Lung microvascular endothelial cell (primary cell): Measurements from ENCODE around the gene CXCR4. TPM values are rescaled to one million over a fixed set of nuclear protein-coding genes. Genes with fewer than 3 reads are reported as not detected.
"Not testable (repeated sequence)": the region's sequence is repeated elsewhere in the genome, so short reads cannot be mapped to it uniquely, and the experiment has no call there.

Experiments used
- DNase-seq, 2 donors: peaks; one replicate each; pipeline versions ENCODE4 v3.0.0 to v3.0.0-alpha.2; 2010; ENCODE audit warnings: low read depth in 2 of 2
- total RNA-seq: library from RNA; depleted of rRNA; stranded (reverse); fragments of >200 nt; gene quantifications from 2 replicates; pipeline ENCODE4 v1.2.1, GENCODE V29; 2014

Gene CXCR4
- total RNA-seq, 1 donor from 2014 or later = 2.2 TPM

DNA sequence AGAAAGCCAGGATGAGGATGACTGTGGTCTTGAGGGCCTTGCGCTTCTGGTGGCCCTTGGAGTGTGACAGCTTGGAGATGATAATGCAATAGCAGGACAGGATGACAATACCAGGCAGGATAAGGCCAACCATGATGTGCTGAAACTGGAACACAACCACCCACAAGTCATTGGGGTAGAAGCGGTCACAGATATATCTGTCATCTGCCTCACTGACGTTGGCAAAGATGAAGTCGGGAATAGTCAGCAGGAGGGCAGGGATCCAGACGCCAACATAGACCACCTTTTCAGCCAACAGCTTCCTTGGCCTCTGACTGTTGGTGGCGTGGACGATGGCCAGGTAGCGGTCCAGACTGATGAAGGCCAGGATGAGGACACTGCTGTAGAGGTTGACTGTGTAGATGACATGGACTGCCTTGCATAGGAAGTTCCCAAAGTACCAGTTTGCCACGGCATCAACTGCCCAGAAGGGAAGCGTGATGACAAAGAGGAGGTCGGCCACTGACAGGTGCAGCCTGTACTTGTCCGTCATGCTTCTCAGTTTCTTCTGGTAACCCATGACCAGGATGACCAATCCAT lies 2.7 kb downstream of the CXCR4 start:
- peak in 1 of 2 donors; percentile 27 for DNase-seq

- DNase-seq = no peak
Measured at GRCh38 chr2:136114382-136114781, 3.6 kb downstream of the CXCR4 start.

DNA sequence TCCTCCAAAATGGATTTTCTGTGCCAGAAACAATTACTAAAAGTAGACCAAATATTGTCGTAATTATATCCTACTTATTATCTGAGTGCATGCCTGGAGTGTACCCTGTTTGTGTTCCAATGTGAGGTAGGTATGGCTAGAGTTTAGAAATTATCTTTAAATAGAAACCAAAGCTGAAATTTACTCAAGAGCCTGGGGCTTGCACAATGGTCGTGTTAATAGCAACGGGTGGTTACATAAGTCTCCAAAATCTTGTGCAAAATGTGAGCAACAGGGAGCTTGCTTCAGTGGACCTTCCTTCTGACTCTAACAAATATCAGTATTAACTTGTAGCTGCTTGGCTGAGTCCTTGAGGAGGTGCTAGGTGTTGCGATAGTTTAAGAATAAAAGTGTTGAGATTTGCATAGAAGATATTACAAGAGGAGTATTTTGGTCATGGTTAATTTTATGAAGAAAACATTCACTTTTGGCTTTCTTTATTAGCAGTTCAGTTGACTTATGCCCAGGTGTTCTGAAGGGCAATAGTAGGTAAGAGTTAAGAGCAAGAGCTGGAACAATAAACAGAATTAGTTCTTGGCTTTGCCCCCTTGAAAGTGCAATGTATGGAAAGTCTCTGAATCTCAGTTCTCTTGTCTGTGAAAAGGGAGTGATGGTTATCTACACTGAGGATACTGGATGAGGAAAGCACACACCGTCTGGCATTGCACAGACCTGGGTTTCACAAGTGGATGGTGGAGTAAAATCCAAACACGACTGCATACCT lies 4.6 kb downstream of the CXCR4 start:
- DNase-seq = peak in 1 of 2 donors; percentile 35

DNA sequence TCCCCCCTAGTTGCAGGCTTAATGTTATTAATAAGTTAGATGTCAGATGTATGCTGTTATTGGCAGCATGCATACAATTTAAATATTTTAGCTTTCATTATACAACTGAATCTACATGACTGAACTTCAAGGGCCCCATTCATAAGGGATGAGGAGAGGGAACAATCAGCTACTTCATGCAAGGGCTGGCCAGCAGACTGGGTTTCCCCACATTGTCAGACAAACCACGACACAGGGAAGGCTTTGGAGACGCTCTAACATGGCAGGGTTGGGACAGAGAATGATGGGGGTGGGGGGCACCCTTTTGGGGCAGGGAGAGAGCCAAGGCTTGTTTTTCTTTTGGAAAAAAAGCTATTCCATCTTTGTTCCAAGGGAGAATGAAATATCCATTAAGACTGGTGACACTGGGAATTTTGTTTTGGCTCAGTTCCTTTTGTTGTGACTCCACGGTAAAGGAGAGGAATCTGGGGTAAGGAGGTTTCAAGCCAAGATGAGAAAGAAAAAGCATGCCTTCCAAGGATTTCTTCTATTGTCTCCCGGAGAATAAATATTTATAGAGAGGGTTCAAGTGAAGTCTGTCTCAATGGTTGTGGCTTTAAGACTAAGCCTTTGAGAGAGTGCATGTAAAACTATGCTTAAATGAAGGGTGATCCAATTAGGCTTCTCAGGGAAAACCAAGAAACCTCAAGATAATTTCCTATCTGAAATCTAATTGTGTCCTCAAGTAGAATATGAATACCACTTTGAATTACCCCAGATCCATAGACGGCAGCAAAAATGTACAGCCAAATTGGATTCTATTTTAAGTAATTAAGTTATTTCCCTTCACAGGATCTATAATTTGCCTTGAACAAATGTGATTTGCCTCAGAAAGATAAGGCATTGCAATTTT lies 5.4 kb downstream of the CXCR4 start:
- peak in 1 of 2 donors; percentile 27 for DNase-seq

GRCh38 chr2:136111711-136112110 lies 6.2 kb downstream of the CXCR4 start:
- DNase-seq = no peak

DNA sequence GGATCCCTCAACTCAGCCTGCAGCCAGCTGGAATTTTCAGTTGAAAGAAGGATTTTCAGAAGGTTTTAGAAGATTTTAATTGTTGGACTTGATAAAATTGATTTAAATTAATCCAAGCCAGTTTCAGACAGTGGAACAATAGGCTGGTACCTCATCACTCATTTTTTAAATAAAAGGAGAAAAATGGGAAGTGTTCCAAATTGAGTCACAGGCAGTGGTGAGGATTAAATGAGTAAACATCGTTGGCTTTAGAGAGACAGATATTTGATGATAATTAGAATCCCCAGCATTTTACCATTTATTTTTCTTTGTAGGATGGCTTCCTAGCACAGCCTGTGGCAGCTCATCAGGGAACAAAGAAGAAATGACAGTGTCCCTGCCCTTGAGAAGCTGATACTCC lies 7.4 kb downstream of the CXCR4 start:
- DNase-seq = peak in 1 of 2 donors; percentile 32

- DNase-seq = no peak
Measured at GRCh38 chr2:136108463-136108862, 9.5 kb downstream of the CXCR4 start.

- no peak for DNase-seq
Measured at GRCh38 chr2:136107051-136108033, 10.6 kb downstream of the CXCR4 start.

DNA sequence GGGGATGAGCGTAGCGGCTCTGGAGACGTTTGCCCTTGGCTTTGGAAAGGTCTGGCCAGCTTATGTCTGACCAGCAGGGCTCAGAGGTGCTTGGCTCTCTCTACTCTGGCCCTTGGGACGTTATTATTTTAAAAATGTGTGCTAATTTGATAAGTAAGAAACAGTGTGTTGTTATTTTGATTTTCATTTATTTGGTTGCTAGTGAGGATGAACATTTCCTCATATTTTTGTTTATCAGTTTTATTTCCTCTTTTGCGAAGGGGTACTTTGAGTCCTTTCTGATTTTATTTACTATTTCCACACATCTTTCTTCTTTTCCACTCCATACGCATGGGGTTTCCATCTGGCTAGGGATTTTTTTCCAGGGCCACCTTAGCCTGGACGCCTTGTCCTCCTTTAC lies 11.4 kb downstream of the CXCR4 start:
- no peak for DNase-seq

GRCh38 chr2:136104977-136105376 lies 13.0 kb downstream of the CXCR4 start:
- no peak for DNase-seq

DNA sequence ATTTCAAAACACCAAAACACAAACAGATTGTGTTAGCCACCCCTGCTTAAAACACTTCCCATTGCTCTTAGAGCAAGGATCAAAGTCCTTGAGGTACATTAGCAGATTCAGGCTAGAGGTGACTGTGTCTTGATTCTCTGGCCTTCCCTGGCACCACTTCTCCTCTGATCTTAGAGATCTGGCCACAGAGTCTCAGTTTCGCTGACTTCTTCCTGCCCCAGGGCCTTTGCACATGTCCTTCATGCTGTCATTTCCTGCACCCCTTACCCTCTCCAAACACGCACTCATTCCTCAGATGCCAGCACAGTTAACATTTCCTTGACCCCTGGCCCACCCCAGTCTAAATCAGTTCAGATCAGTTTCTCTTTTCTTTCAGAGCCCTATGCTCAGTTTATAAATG lies 16.9 kb downstream of the CXCR4 start:
- no peak for DNase-seq

DNA sequence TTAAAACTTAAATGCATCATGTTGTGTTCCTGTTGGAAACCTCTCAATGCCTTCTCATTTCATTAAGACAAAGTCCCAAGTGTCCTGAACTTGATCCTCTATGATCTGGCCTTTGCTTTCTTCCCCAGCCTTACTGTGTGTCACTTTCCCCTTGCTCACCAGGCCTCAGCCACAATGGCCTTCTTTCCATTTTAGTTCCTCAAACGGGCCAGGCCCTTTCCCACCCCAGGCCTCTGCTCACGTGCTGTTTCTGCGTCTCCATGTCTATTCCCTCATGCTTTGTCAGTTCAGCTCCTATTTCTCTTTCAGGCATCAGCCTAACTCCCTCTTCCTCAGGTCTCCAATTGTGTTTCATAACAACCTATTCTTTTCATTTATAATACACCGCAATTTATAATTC lies 19.5 kb downstream of the CXCR4 start:
- no peak for DNase-seq

DNA sequence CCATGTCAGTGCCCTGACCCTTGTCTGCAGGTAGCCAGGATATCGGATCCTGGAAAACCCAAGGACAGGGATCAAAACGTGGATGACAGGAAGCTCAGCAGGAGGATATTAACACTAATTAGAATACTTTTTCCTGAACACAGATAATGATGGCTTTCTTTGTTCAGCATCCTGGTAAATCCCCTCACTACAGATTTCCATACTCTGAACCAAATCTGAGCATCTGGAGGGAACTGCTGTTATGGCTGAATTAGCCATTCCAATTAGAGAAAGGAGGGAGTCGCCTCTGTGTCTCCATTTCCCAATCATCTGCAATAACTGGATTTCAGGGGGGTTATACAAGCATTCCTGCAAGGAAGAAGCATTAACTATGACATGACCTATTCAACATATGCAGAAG lies 24.4 kb downstream of the CXCR4 start:
- no peak for DNase-seq

DNA sequence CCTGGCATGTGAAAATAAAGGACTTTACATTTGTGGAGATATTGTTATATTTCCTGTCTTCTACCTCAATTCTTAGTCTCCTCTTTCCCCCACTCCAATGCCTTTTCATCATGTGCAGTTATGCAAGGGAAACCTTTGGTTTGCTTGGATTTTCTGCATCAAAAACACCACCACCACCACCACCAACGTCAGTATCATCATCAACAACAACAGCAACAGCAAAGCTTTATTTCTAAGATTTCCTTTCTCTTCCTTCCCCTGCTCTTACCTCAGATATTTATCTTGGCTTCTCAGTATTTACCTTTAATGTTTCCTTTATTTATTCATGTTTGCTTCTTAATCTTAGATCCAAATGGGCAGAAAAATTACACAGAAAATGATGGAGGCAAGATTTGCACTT lies 26.1 kb downstream of the CXCR4 start:
- DNase-seq = no peak

GRCh38 chr2:136087901-136088460 lies 30.0 kb downstream of the CXCR4 start:
- DNase-seq = not testable (repeated sequence)

DNA sequence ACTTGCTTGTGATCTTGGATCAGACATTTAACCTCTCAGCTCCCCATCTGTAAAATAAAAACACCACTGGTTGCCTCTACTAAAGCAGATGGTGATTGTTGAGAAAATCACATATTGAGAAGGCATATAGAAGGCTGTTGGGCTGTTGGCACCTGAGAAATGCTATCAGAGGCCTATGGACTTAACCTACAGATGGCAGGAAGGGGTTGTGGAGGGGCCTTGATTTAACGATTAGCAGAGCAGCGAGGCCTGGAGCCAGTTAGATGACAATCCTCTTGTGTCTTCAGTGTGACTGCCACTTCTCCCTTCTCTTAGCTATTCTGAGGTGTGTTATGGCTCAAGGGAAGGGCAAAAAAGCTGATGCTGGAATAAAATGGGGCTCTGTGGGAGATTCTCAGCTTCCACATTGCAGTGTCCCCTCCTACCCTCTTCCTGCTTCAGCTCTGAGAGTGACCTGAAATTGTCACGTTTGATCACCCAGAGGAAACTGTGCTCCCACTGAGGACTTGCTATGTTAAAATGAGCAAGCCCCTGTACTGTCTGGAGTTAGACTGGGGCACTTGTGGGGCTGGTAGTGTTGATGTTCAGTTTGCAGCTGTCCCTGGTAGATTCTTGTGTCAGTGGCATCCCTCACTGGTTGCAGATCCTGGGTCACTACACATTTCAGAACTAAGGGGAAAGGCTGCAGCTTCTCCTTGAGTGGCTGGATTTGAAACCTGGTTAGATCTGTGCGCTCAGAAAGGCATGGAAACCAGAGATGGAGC lies 31.5 kb downstream of the CXCR4 start:
- DNase-seq = no peak

DNA sequence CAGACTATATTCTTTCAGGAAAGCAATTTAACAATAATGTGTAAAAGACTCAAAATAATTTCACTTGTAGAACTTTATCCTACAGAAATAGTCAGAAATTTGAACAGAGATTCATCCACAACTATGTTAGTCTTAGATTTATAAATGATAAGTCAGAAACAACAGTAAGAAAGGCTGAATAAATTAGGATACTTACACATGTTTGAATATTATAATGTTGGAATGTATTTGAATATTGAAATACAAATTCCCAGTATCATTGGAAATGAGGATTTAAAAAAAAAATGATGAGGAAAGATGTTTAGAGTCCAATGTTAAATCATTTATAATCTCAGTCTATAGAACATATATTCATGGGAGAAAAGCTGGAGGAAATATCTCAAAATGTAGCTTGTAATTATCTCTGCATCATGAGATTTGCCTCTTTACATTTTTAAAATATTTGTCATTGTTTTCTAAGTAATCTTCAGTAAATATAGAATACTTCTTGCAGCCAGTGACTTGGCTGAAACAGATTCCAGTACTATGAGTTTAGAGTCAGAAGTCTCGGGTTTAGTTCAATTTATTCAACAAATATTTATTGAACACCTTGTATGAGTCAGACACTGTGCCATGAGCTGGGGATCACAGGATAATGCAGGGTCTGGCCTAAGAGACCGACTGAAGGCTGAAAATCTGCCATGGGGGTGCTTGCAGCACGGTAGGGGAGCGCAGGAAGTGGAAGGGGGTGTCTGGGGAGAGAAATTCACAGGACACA lies 32.3 kb downstream of the CXCR4 start:
- DNase-seq = no peak

GRCh38 chr2:136081582-136082210 lies 36.3 kb downstream of the CXCR4 start:
- DNase-seq = no peak

DNA sequence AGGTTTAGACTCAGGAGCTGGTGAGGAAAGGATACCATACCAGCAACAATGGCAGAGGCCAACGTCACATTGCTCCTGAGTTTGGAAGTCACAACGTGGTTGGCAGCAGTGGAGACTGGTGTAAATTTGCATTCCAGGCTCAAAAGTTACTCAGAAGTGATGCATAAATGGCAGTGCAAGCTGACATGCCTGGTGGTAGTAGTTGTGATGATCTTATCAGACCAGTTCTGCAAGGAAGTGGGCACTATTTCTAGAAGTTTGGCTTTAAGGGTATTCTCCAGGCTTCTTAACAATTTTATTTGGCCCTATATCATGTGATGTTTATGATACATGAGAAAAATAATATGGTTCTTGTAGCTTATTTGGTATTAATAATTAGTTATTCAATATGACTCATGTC lies 37.8 kb downstream of the CXCR4 start:
- DNase-seq = no peak
